Mesodermal cell (in vitro differentiated cells): ENCODE measurements around the gene FGGY.

ENCODE experiments used
- H3K27ac ChIP-seq: 2 replicates; pipeline ENCODE4 v1.7.0; 2013; ENCODE audit warnings: mild to moderate bottlenecking, low read depth, low read length, moderate library complexity; ENCODE audit not compliant: severe bottlenecking
- H3K36me3 ChIP-seq: 2 replicates; pipeline ENCODE4 v1.7.1; 2013; ENCODE audit warnings: mild to moderate bottlenecking, low read length, moderate library complexity; ENCODE audit not compliant: control insufficient read depth, insufficient read depth
- H3K4me1 ChIP-seq: one replicate; pipeline ENCODE4 v1.7.1; 2013; ENCODE audit warnings: mild to moderate bottlenecking, low read length; ENCODE audit not compliant: insufficient read depth, control insufficient read depth, poor library complexity, severe bottlenecking
- H3K4me3 ChIP-seq: 2 replicates; pipeline ENCODE4 v1.7.0; 2013; ENCODE audit warnings: low read length, control low read depth, mild to moderate bottlenecking; ENCODE audit not compliant: insufficient read depth, poor library complexity, severe bottlenecking; ENCODE audit errors: extremely low read depth
- H3K9me3 ChIP-seq: 2 replicates; pipeline ENCODE4 v1.7.1; 2013; ENCODE audit warnings: mild to moderate bottlenecking, low read length, moderate library complexity; ENCODE audit not compliant: control insufficient read depth
- WGBS, 2 experiments: methylation state at CpG; one replicate each; pipeline ENCODE4 v1.1.5; 2013; ENCODE audit warnings: missing lambda C conversion rate in 2 of 2; ENCODE audit not compliant: insufficient coverage in 2 of 2; 5-methylcytosine and 5-hydroxymethylcytosine counted together

Gene FGGY

GRCh38 chr1:59803458-59804038 lies 506.7 kb downstream of the FGGY start:
- no peaks in the 10 kb centered on the region for H3K36me3 ChIP-seq
- H3K4me1 ChIP-seq, result no peaks in the 10 kb centered on the region
- no peak overlapping the region for H3K4me3 ChIP-seq
- no peaks in the 10 kb centered on the region for H3K9me3 ChIP-seq
- H3K27ac ChIP-seq, result no peak overlapping the region
- WGBS, 2 experiments, result 82 to 100% methylated on average over 1 of the region's 1 CpG

GRCh38 chr1:59804301-59804700 lies 507.4 kb downstream of the FGGY start:
- Histone ChIP-seq H3K4me1 (no peaks in the 10 kb centered on the region), H3K4me3 (no peak overlapping the region), H3K27ac (no peak overlapping the region), H3K9me3 (no peaks in the 10 kb centered on the region), H3K36me3 (no peaks in the 10 kb centered on the region)

- H3K4me3 ChIP-seq, result no peak overlapping the region
- H3K4me1 ChIP-seq, result no peaks in the 10 kb centered on the region
- H3K9me3 ChIP-seq, result no peaks in the 10 kb centered on the region
- H3K36me3 ChIP-seq, result no peaks in the 10 kb centered on the region
- no peak overlapping the region for H3K27ac ChIP-seq
Measured at GRCh38 chr1:59805554-59805953, 508.7 kb downstream of the FGGY start.
